ENCODE results near the gene CLMP. TPM values are rescaled to one million over a fixed set of nuclear protein-coding genes. Genes with fewer than 3 reads are reported as not detected.
"Not testable (repeated sequence)": the region's sequence is repeated elsewhere in the genome, so short reads cannot be mapped to it uniquely, and the experiment has no call there.

The CLMP gene
- total RNA-seq, 3 donors from 2014 or later (not counting 1 experiment from before 2014, with no cell fraction given): 0.07 to 0.45 TPM; not detected in 1

DNA sequence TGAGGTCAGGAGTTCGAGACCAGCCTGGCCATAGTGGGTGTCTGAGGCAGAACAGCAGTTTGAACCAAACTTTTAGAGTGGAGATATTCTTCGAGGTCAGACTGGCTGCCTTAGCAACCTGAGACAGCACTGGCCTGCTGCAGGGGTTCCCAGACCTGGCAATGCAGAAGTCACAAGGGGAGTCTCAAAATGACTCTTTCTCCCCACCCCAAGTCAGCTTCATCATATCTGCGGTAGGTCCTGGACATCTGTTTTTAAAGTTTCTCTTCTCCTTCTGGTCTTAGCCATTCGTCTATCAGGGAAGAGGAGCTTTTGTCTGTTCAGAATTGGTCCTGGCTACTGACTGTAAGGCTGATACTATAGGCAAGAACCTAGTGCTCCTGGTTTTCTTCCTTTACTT is 14.5 kb upstream of the CLMP start:
- H3K4me3 ChIP-seq (ENCODE audit: low read length): no peak overlapping the region
- no peaks in the 10 kb centered on the region for H3K4me1 ChIP-seq (ENCODE audit: control insufficient read depth, insufficient read depth, low read length)
- H3K9me3 Mint-ChIP-seq: no peaks in the 10 kb centered on the region
- H3K27me3 ChIP-seq (ENCODE audit: control insufficient read depth, insufficient read depth, low read length): peaks cover 2% of the 10 kb centered on the region
- H3K36me3 Mint-ChIP-seq: no peaks in the 10 kb centered on the region
- no peak for ATAC-seq
- intact Hi-C loops (cut with micrococcal nuclease): no loop called here
- H3K27ac Mint-ChIP-seq: no peak overlapping the region
- no peak for DNase-seq
- H3K9me3 ChIP-seq (ENCODE audit: control insufficient read depth, insufficient read depth, low read length): no peaks in the 10 kb centered on the region
- TF ChIP-seq CTCF (IDR thresholded peaks at IDR 0.05): no peak
- no peak overlapping the region for H3K27ac ChIP-seq (ENCODE audit: low read length)
- no peak overlapping the region for H3K4me3 Mint-ChIP-seq
- no peaks in the 10 kb centered on the region for H3K36me3 ChIP-seq (ENCODE audit: control insufficient read depth, insufficient read depth, low read length)
- H3K27me3 Mint-ChIP-seq (ENCODE audit: low read depth in 2 of 2): peaks cover 34 to 67% of the 10 kb centered on the region in 2 donors
- WGBS (ENCODE audit: insufficient coverage): 76% methylated on average over 4 of the region's 4 CpGs
- H3K4me1 Mint-ChIP-seq: no peaks in the 10 kb centered on the region

DNA sequence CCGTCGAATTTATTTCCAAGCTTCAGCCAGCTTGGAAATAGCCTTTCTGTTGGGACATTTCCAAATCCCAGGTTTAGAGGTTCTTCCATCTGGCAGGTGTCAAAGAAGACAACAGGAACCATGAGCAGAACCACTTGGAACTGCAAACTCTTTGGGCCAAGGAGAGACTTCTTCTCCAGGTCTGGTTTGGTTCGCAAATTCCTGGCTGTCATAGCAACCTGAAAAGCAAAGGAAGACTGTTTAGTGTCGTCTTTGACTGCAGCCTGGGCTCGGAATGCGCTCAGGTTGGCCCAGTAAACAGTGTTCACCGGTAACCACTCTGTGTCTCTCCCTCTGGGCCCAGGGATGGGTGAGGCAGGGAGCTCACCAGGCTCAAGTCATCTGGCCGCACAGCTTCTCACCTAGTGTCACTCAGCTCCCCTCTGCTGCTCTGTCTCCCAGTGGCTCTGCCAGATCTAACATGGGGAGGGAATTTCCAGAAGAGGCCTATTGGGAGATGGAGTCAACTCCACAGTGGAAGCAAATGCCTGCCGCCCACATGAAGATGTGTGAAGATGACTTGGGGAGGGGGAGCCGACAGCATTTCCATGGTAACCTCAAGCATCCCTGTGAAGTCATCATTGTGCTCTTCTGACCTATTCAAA is 11.9 kb upstream of the CLMP start:
- DNase-seq (no peak), ATAC-seq (no peak)
- 77% methylated on average over 10 of the region's 10 CpGs for whole genome bisulfite sequencing (ENCODE audit: insufficient coverage)
- H3K36me3 Mint-ChIP-seq: no peaks in the 10 kb centered on the region
- Histone ChIP-seq H3K36me3 (ENCODE audit: control insufficient read depth, insufficient read depth, low read length) (no peaks in the 10 kb centered on the region), H3K4me1 (ENCODE audit: control insufficient read depth, insufficient read depth, low read length) (no peaks in the 10 kb centered on the region), H3K27me3 (ENCODE audit: control insufficient read depth, insufficient read depth, low read length) (peaks cover 2% of the 10 kb centered on the region), H3K4me3 (ENCODE audit: low read length) (no peak overlapping the region), H3K27ac (ENCODE audit: low read length) (no peak overlapping the region), H3K9me3 (ENCODE audit: control insufficient read depth, insufficient read depth, low read length) (no peaks in the 10 kb centered on the region)
- H3K4me3 Mint-ChIP-seq: no peak overlapping the region
- peaks cover 19 to 50% of the 10 kb centered on the region in 2 donors for H3K27me3 Mint-ChIP-seq (ENCODE audit: low read depth in 2 of 2)
- no peak overlapping the region for H3K27ac Mint-ChIP-seq
- H3K9me3 Mint-ChIP-seq: no peaks in the 10 kb centered on the region
- intact Hi-C loops (cut with micrococcal nuclease): no loop called here
- TF ChIP-seq CTCF (IDR thresholded peaks at IDR 0.05): no peak
- no peaks in the 10 kb centered on the region for H3K4me1 Mint-ChIP-seq

- H3K9me3 Mint-ChIP-seq; H3K9me3 ChIP-seq (ENCODE audit: control insufficient read depth, insufficient read depth, low read length); H3K4me1 Mint-ChIP-seq; DNase-seq; H3K4me3 ChIP-seq (ENCODE audit: low read length); H3K27ac Mint-ChIP-seq; ATAC-seq; H3K4me1 ChIP-seq (ENCODE audit: control insufficient read depth, insufficient read depth, low read length); H3K36me3 ChIP-seq (ENCODE audit: control insufficient read depth, insufficient read depth, low read length); H3K36me3 Mint-ChIP-seq; H3K27ac ChIP-seq (ENCODE audit: low read length); H3K27me3 ChIP-seq (ENCODE audit: control insufficient read depth, insufficient read depth, low read length); intact Hi-C loops (cut with micrococcal nuclease); H3K4me3 Mint-ChIP-seq: not testable (repeated sequence)
- WGBS (ENCODE audit: insufficient coverage): 97% methylated on average over 6 of the region's 7 CpGs
- peaks cover 16 to 41% of the 10 kb centered on the region in 2 donors for H3K27me3 Mint-ChIP-seq (ENCODE audit: low read depth in 2 of 2)
Observed at GRCh38 chr11:123206055-123206454, 11.0 kb upstream of the CLMP start.

DNA sequence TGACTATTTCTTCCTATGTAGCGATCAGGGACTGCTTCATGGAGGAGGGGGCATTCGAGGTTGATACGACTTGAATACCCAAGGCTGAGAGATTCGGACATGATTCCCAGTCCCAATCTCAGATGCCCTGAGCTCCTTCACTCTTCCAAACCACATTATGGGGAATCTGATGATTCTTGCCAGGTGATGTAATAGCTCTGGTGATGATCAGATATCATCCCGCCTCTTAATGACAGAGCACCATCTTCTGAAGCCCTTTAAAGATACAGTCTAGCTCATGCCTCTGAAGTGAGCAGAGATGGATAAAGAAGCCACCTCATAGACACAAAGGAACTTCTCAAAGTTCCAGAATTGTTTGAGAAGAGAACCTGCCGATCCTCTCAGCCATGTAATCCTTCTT is 8.9 kb upstream of the CLMP start:
- H3K4me3 ChIP-seq (ENCODE audit: low read length): no peak overlapping the region
- no peaks in the 10 kb centered on the region for H3K4me1 ChIP-seq (ENCODE audit: control insufficient read depth, insufficient read depth, low read length)
- peaks cover 2% of the 10 kb centered on the region for H3K27me3 ChIP-seq (ENCODE audit: control insufficient read depth, insufficient read depth, low read length)
- no peak for DNase-seq
- peaks cover 19 to 37% of the 10 kb centered on the region in 2 donors for H3K27me3 Mint-ChIP-seq (ENCODE audit: low read depth in 2 of 2)
- H3K36me3 ChIP-seq (ENCODE audit: control insufficient read depth, insufficient read depth, low read length): no peaks in the 10 kb centered on the region
- WGBS (ENCODE audit: insufficient coverage): 80% methylated on average over 6 of the region's 6 CpGs
- H3K4me3 Mint-ChIP-seq: no peak overlapping the region
- intact Hi-C loops (cut with micrococcal nuclease): no loop called here
- no peak overlapping the region for H3K27ac Mint-ChIP-seq
- no peaks in the 10 kb centered on the region for H3K36me3 Mint-ChIP-seq
- no peaks in the 10 kb centered on the region for H3K9me3 Mint-ChIP-seq
- H3K4me1 Mint-ChIP-seq: no peaks in the 10 kb centered on the region
- no peak overlapping the region for H3K27ac ChIP-seq (ENCODE audit: low read length)
- ATAC-seq: no peak
- no peaks in the 10 kb centered on the region for H3K9me3 ChIP-seq (ENCODE audit: control insufficient read depth, insufficient read depth, low read length)
- TF ChIP-seq CTCF (IDR thresholded peaks at IDR 0.05): no peak

All from natural killer cell (primary cell).